IMR-90 (cell line): ENCODE data around the gene HS3ST2. TPM values are rescaled to one million over a fixed set of nuclear protein-coding genes. Genes with fewer than 3 reads are reported as not detected.

Experiments
- ATAC-seq: fragments of 200-7000 bp; cut with Tn5 transposase; 2 replicates; pipeline ENCODE4 v1.9.1; 2020; ENCODE audit warnings: low read depth, mild to moderate bottlenecking, moderate library complexity
- BruUV-seq: library from RNA; stranded (reverse); fragments of 400-500 nt; replicated peaks from 2 replicates; lab custom pipeline; 2021; lab: Mats Ljungman, UMichigan
- CTCF ChIA-PET: fragments of 300-600 bp; formaldehyde crosslinking; extraction: SDS; loops from one replicate; lab custom pipeline; 2021; ENCODE audit warnings: antibody characterized with exemption; lab: Yijun Ruan, JAX
- POLR2A ChIA-PET: fragments of 300-600 bp; sonication (Branson Sonifier 250); formaldehyde crosslinking; loops from one replicate; lab custom pipeline; 2022; ENCODE audit warnings: antibody characterized with exemption; ENCODE audit not compliant: unreplicated experiment; lab: Charles Lee
- DNase-seq: peaks from one replicate; pipeline ENCODE4 v3.0.0; 2013
- H2AFZ ChIP-seq: replicated peaks from 2 replicates; pipeline ENCODE3; 2013; ENCODE audit warnings: low read length, mild to moderate bottlenecking; ENCODE audit not compliant: poor library complexity
- H2AK5ac ChIP-seq: 2 replicates; pipeline ENCODE4 v1.6.1; 2013; ENCODE audit warnings: low read depth, low read length, inconsistent platforms
- H2AK9ac ChIP-seq: replicated peaks from 2 replicates; pipeline ENCODE3; 2013; ENCODE audit warnings: mild to moderate bottlenecking, low read depth, low read length, moderate library complexity; ENCODE audit not compliant: poor library complexity
- H2BK120ac ChIP-seq: 2 replicates; pipeline ENCODE4 v1.6.1; 2013; ENCODE audit warnings: low read depth, low read length, inconsistent platforms
- H2BK15ac ChIP-seq: 3 replicates; pipeline ENCODE4 v1.6.1; 2013; ENCODE audit warnings: low read depth, low read length, inconsistent platforms
- H2BK20ac ChIP-seq: 2 replicates; pipeline ENCODE4 v1.6.1; 2013; ENCODE audit warnings: low read depth, mild to moderate bottlenecking, inconsistent platforms, low read length, moderate library complexity
- H2BK5ac ChIP-seq: 2 replicates; pipeline ENCODE4 v1.6.1; 2013; ENCODE audit warnings: mild to moderate bottlenecking, low read depth, low read length, inconsistent platforms; ENCODE audit not compliant: poor library complexity, severe bottlenecking
- H3K14ac ChIP-seq: replicated peaks from 2 replicates; pipeline ENCODE4 v1.6.1; 2013; ENCODE audit warnings: low read depth, low read length, inconsistent platforms
- H3K18ac ChIP-seq: 2 replicates; pipeline ENCODE4 v1.6.1; 2013; ENCODE audit warnings: low read depth, low read length, control low read depth
- H3K23ac ChIP-seq: 2 replicates; pipeline ENCODE4 v1.6.1; 2013; ENCODE audit warnings: low read depth, low read length, inconsistent platforms
- H3K27ac ChIP-seq: 2 replicates; pipeline ENCODE4 v1.5.1; 2013; ENCODE audit warnings: mild to moderate bottlenecking, control low read depth, low read length; ENCODE audit not compliant: insufficient read depth
- H3K27me3 ChIP-seq: 2 replicates; pipeline ENCODE4 v1.6.1; 2013; ENCODE audit warnings: low read length; ENCODE audit not compliant: control insufficient read depth, insufficient read depth
- H3K36me3 ChIP-seq: 2 replicates; pipeline ENCODE4 v1.6.1; 2013; ENCODE audit warnings: low read length, mixed read lengths; ENCODE audit not compliant: control insufficient read depth, insufficient read depth
- H3K4ac ChIP-seq: 2 replicates; pipeline ENCODE4 v1.6.1; 2013; ENCODE audit warnings: low read depth, low read length, inconsistent platforms
- H3K4me1 ChIP-seq: 2 replicates; pipeline ENCODE4 v1.6.1; 2013; ENCODE audit warnings: low read length, mixed read lengths; ENCODE audit not compliant: control insufficient read depth, insufficient read depth
- H3K4me2 ChIP-seq: 2 replicates; pipeline ENCODE4 v1.6.1; 2013; ENCODE audit warnings: low read depth, mild to moderate bottlenecking, control low read depth, low read length, moderate library complexity
- H3K4me3 ChIP-seq: 2 replicates; pipeline ENCODE4 v1.5.1; 2013; ENCODE audit warnings: low read depth, mild to moderate bottlenecking, control low read depth, low read length, moderate library complexity; ENCODE audit not compliant: insufficient read depth
- H3K56ac ChIP-seq: 2 replicates; pipeline ENCODE4 v1.6.1; 2013; ENCODE audit warnings: low read length, inconsistent platforms; ENCODE audit not compliant: insufficient read depth; ENCODE audit errors: extremely low read depth
- H3K79me1 ChIP-seq, 2 experiments: 2 replicates each; pipeline ENCODE4 v1.6.1; 2013; ENCODE audit warnings: low read length in 2 of 2, inconsistent platforms in 1 of 2, low read depth in 1 of 2
- H3K9ac ChIP-seq: 2 replicates; pipeline ENCODE4 v1.6.1; 2013; ENCODE audit warnings: low read depth, low read length, control low read depth
- H3K9me1 ChIP-seq: 2 replicates; pipeline ENCODE4 v1.6.1; 2013; ENCODE audit warnings: low read length, inconsistent platforms; ENCODE audit not compliant: insufficient read depth
- H3K9me3 ChIP-seq: 2 replicates; pipeline ENCODE4 v1.6.1; 2013; ENCODE audit warnings: low read length; ENCODE audit not compliant: control insufficient read depth, insufficient read depth
- H4K20me1 ChIP-seq: 2 replicates; pipeline ENCODE4 v1.6.1; 2013; ENCODE audit warnings: low read length, inconsistent platforms; ENCODE audit not compliant: insufficient read depth
- H4K5ac ChIP-seq: 2 replicates; pipeline ENCODE4 v1.6.1; 2013; ENCODE audit warnings: mild to moderate bottlenecking, low read depth, low read length, control low read depth
- H4K8ac ChIP-seq, 2 experiments: 2 replicates each; pipeline ENCODE4 v1.6.1; 2013; ENCODE audit warnings: low read depth in 2 of 2, low read length in 2 of 2, control low read depth in 1 of 2, inconsistent platforms in 1 of 2
- H4K91ac ChIP-seq: 2 replicates; pipeline ENCODE4 v1.6.1; 2013; ENCODE audit warnings: low read depth, low read length, inconsistent platforms; ENCODE audit not compliant: insufficient read depth
- BHLHE40 ChIP-seq: fragments of 150-350 bp; IDR thresholded peaks from 2 replicates; pipeline ENCODE4 v1.6.1; 2016; ENCODE audit warnings: mild to moderate bottlenecking, low read depth, low read length
- CEBPB ChIP-seq: IDR thresholded peaks from 2 replicates; pipeline ENCODE4 v1.6.1; 2012; ENCODE audit warnings: low read depth, low read length, improper control_type of control experiment
- MAFK ChIP-seq: IDR thresholded peaks from 2 replicates; pipeline ENCODE4 v1.6.1; 2012; ENCODE audit warnings: low read depth, low read length, improper control_type of control experiment
- MAZ ChIP-seq: IDR thresholded peaks from 2 replicates; pipeline ENCODE4 v1.6.1; 2012; ENCODE audit warnings: low read depth, mild to moderate bottlenecking, low read length, improper control_type of control experiment, moderate library complexity, borderline replicate concordance
- NFE2L2 ChIP-seq: fragments of 150-350 bp; IDR thresholded peaks from 2 replicates; pipeline ENCODE4 v1.6.1; 2016; ENCODE audit warnings: low read depth, mild to moderate bottlenecking, low read length
- POLR2A ChIP-seq: IDR thresholded peaks from 2 replicates; pipeline ENCODE4 v1.6.1; 2012; ENCODE audit warnings: mild to moderate bottlenecking, low read depth, low read length
- RAD21 ChIP-seq: IDR thresholded peaks from 2 replicates; pipeline ENCODE4 v1.6.1; 2012; ENCODE audit warnings: low read length, improper control_type of control experiment
- RCOR1 ChIP-seq: IDR thresholded peaks from 2 replicates; pipeline ENCODE4 v1.6.1; 2012; ENCODE audit warnings: mild to moderate bottlenecking, low read length, improper control_type of control experiment; ENCODE audit not compliant: insufficient replicate concordance
- RFX5 ChIP-seq: IDR thresholded peaks from 2 replicates; pipeline ENCODE4 v1.8.0; 2012; ENCODE audit warnings: low read depth, mild to moderate bottlenecking, low read length, moderate library complexity
- WGBS, 2 experiments: methylation state at CpG; one replicate each; pipeline versions ENCODE4 v1.1.5 to v1.1.7; 2013; ENCODE audit warnings: missing lambda C conversion rate in 2 of 2; ENCODE audit not compliant: insufficient read length in 1 of 2; ENCODE audit errors: extremely low coverage in 2 of 2; 5-methylcytosine and 5-hydroxymethylcytosine counted together
- dilution Hi-C: fragments of 300-500 bp; cut with HindIII; formaldehyde crosslinking; loops from one replicate; pipeline ENCODE4 v1.14.3; 2018; ENCODE audit warnings: low sequenced_read_pairs; ENCODE audit not compliant: unreplicated experiment
- in situ Hi-C: fragments of 300-500 bp; cut with MboI; formaldehyde crosslinking; loops from 3 replicates; pipeline ENCODE4 v1.14.3; 2019; ENCODE audit warnings: low sequenced_read_pairs, inconsistent platforms, mixed read lengths
- intact Hi-C: fragments of 100-400 bp; cut with micrococcal nuclease; formaldehyde crosslinking; loops from 2 replicates; pipeline ENCODE4 v1.10.0; 2022
- polyA plus RNA-seq, 3 experiments: library from polyadenylated mRNA; depleted of rRNA; stranded (reverse); fragments of >200 nt; gene quantifications; 2 replicates each; pipeline ENCODE4 v1.2.3, GENCODE V29; 2012; ENCODE audit warnings: low replicate concordance in 1 of 3
- total RNA-seq: library from RNA; depleted of rRNA; stranded (reverse); fragments of >200 nt; gene quantifications from 2 replicates; pipeline ENCODE4 v1.2.3, GENCODE V29; 2012
- TF ChIP-seq, protein P1 (sequence below): conservative IDR thresholded peaks from 2 replicates; pipeline ENCODE4 v1.5.1; 2012; ENCODE audit warnings: mild to moderate bottlenecking, low read depth, low read length, improper control_type of control experiment
- TF ChIP-seq, protein P2 (sequence below): fragments of 150-350 bp; IDR thresholded peaks from 2 replicates; pipeline ENCODE4 v1.6.1; 2017; ENCODE audit warnings: mild to moderate bottlenecking, antibody characterized with exemption, low read length, low read depth

The HS3ST2 gene
- total and polyA plus RNA-seq, 2 of the 4 experiments (the other 2 are of a cell fraction), result not detected

DNA sequence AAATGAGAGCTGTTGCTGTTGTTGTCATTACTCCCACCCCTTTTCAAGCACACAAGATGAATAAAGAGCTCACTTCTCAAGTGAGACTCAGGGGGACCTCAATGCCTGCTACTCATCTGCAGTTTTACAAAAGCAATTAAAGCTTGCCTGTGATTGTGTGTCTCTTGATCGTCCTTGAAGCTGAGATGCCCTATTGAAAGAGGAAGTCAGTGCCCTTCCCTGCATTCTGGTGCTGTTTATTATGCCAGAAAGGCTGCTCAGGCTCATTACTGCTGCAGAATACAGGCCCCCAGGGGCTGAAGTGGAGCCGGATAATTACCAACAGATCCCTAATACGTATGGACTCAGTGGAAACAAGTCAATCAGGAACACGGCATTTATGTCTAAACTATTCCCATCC, 147.2 kb downstream of the HS3ST2 start:
- TF ChIP-seq BHLHE40 (no peak), RFX5 (no peak), RAD21 (no peak), MAFK (no peak), POLR2A (no peak), RCOR1 (no peak), MAZ (no peak), NFE2L2 (no peak), CEBPB (no peak)
- TF ChIP-seq, protein P1, sequence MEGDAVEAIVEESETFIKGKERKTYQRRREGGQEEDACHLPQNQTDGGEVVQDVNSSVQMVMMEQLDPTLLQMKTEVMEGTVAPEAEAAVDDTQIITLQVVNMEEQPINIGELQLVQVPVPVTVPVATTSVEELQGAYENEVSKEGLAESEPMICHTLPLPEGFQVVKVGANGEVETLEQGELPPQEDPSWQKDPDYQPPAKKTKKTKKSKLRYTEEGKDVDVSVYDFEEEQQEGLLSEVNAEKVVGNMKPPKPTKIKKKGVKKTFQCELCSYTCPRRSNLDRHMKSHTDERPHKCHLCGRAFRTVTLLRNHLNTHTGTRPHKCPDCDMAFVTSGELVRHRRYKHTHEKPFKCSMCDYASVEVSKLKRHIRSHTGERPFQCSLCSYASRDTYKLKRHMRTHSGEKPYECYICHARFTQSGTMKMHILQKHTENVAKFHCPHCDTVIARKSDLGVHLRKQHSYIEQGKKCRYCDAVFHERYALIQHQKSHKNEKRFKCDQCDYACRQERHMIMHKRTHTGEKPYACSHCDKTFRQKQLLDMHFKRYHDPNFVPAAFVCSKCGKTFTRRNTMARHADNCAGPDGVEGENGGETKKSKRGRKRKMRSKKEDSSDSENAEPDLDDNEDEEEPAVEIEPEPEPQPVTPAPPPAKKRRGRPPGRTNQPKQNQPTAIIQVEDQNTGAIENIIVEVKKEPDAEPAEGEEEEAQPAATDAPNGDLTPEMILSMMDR, result no peak
- TF ChIP-seq, protein P2, sequence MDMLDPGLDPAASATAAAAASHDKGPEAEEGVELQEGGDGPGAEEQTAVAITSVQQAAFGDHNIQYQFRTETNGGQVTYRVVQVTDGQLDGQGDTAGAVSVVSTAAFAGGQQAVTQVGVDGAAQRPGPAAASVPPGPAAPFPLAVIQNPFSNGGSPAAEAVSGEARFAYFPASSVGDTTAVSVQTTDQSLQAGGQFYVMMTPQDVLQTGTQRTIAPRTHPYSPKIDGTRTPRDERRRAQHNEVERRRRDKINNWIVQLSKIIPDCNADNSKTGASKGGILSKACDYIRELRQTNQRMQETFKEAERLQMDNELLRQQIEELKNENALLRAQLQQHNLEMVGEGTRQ, result no peak
- Histone ChIP-seq H3K79me1 (no peaks in the 10 kb centered on the region), H4K5ac (no peak overlapping the region), H3K4ac (no peak overlapping the region), H2BK20ac (no peak overlapping the region), H3K4me1 (no peaks in the 10 kb centered on the region), H3K9me1 (no peaks in the 10 kb centered on the region), H3K9me3 (no peaks in the 10 kb centered on the region), H3K23ac (no peak overlapping the region), H3K4me3 (no peak overlapping the region), H2BK5ac (no peak overlapping the region), H2AK5ac (no peak overlapping the region), H3K9ac (no peak overlapping the region), H2AFZ (no peak overlapping the region), H2AK9ac (no peak overlapping the region), H2BK15ac (no peak overlapping the region), H3K18ac (no peak overlapping the region), H2BK120ac (no peak overlapping the region), H3K27me3 (no peaks in the 10 kb centered on the region), H3K14ac (no peak overlapping the region), H4K91ac (no peak overlapping the region), H4K20me1 (no peaks in the 10 kb centered on the region), H3K4me2 (no peak overlapping the region), H3K27ac (no peak overlapping the region), H3K56ac (no peak overlapping the region), H4K8ac (no peak overlapping the region), H3K36me3 (no peaks in the 10 kb centered on the region)
- no CpG with 5 or more reads among the region's 4 CpGs for WGBS, 2 experiments
- in situ Hi-C loops, result no loop called here
- CTCF ChIA-PET, result no interaction called here
- POLR2A ChIA-PET, result no interaction called here
- DNase-seq (no peak), ATAC-seq (no peak)
- dilution Hi-C loops, result no loop called here
- intact Hi-C loops, result no loop called here
- no TSS peak for BruUV-seq
